GM19397 (cell line): ENCODE data around the gene DHX57.

Source experiments
- ATAC-seq: cut with Tn5 transposase; IDR thresholded peaks from one replicate; pipeline ENCODE4 v1.9.1; 2021; ENCODE audit warnings: mild to moderate bottlenecking, moderate library complexity; ENCODE audit not compliant: unreplicated experiment

Gene DHX57, protein sequence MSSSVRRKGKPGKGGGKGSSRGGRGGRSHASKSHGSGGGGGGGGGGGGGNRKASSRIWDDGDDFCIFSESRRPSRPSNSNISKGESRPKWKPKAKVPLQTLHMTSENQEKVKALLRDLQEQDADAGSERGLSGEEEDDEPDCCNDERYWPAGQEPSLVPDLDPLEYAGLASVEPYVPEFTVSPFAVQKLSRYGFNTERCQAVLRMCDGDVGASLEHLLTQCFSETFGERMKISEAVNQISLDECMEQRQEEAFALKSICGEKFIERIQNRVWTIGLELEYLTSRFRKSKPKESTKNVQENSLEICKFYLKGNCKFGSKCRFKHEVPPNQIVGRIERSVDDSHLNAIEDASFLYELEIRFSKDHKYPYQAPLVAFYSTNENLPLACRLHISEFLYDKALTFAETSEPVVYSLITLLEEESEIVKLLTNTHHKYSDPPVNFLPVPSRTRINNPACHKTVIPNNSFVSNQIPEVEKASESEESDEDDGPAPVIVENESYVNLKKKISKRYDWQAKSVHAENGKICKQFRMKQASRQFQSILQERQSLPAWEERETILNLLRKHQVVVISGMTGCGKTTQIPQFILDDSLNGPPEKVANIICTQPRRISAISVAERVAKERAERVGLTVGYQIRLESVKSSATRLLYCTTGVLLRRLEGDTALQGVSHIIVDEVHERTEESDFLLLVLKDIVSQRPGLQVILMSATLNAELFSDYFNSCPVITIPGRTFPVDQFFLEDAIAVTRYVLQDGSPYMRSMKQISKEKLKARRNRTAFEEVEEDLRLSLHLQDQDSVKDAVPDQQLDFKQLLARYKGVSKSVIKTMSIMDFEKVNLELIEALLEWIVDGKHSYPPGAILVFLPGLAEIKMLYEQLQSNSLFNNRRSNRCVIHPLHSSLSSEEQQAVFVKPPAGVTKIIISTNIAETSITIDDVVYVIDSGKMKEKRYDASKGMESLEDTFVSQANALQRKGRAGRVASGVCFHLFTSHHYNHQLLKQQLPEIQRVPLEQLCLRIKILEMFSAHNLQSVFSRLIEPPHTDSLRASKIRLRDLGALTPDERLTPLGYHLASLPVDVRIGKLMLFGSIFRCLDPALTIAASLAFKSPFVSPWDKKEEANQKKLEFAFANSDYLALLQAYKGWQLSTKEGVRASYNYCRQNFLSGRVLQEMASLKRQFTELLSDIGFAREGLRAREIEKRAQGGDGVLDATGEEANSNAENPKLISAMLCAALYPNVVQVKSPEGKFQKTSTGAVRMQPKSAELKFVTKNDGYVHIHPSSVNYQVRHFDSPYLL (N-terminal part only)

DNA sequence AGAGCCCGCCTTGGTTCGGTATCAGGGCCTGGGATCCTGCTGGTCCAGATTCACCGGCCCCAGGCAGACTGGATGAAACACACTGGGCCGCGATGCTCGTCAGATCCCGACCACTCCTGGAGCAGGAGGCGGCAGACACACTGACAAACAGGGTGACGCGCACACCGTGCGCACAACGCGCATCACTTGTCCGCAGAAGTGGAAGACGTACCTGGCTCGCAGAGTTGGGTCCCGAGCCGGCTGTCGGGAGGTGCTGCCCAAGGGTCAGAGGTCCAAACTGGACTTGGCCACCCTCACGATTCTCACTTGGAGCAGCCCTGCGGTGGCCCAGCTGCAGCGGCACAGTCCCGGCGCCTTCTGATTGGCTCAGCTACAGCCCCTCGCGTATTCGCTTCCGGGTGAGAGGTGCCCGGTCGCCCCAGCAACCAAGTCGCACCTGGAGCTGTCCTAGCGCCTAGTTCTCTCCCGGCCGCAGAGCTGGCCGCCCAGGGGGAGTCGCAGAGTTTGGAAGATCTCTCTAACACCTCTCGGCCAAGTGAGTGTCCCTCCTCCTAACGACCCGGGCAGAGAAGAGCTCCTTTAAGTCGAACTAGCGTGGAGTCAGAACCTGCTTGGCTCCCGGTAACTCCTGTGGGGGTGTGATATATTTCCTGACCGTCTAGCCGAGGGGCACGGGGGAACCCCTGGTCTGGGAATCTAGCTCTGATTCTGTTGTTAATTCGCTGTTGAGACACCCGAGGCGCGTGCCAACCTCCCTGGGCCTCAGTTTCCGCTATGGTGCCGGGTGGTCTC, at the start of gene DHX57, which contains the start of gene MORN2:
Gene DHX57, minus strand, starts transcription at position 359 of the 792 bp plus-strand sequence. CDS start 7,529 bp downstream, outside the sequence.
Gene MORN2, plus strand, starts transcription at position 401 of the 792 bp plus-strand sequence.
- ATAC-seq = peak; percentile 100

DNA sequence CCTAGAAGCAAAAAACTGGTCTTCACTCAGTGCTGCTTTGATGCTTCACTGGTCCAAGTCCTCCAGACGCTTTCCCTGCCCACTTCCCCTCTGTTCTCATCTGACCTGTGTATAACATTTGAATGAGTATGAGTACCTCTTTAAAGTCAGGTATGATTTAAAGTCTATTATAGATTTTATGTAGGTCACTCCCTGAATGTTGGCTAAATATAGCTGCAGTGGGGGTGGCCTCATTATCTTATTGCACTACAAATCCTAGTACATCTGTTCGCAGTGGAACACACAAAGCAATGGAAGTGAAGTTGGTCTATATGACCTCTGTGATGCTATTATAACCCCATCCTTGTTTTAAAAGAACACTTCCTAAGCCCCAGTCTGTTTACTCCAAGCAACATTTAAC, 47.2 kb upstream of the DHX57 start:
- no peak for ATAC-seq

DNA sequence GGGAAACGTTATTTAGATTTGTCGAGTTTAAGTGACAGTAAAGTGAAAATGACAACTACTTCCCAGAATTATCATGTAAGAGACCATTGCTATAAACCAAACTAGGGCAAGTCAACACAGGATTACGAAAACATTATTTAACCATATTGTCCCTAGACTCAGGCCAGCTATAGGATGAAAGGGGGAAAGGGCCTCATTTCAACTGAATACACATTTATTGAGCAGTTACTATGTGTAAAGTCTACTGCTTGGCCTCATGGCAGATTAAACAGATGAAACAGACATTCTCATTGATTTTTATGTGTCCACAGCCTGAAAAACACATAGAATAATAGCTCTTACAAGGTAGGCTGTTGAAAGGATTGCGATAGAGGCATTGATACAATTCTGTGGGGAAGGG, 46.7 kb upstream of the DHX57 start:
- no peak for ATAC-seq

DNA sequence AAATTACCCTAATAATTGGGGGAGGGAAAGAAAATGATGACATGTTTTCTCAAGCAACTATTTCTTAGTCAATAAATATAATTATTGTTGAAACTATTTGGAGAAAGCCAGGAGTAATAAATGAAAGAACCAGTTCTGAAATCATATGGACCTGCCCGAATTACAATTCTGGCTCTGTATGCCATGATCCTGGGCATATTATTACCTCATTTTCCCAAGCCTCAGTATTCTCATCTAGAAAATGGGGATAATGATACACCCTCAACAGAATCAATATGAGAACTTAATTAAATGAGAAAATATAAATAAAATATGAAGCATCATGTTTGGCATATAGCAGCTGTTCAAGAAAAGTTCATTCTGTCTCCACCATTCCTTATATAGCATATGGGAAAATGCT, 36.9 kb upstream of the DHX57 start:
- no peak for ATAC-seq

DNA sequence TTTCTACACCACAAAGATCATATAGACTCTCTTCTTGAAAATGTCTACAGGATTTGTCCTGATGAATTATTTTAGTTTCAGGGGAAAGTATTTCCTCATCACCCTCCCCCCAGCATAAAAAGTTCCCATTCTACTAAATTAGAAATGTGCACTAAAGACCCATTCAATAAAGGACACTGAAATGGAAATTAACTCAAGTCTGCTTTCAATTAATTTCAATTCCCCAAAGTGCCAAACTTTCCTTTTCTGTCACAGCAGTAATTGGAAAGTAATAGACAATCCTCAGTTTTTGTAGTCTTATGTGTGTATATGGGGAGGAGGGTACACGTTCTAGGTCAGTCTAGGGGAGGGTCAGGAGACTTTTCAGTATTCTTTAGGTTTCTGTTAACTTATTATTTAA, 35.5 kb upstream of the DHX57 start:
- no peak for ATAC-seq

DNA sequence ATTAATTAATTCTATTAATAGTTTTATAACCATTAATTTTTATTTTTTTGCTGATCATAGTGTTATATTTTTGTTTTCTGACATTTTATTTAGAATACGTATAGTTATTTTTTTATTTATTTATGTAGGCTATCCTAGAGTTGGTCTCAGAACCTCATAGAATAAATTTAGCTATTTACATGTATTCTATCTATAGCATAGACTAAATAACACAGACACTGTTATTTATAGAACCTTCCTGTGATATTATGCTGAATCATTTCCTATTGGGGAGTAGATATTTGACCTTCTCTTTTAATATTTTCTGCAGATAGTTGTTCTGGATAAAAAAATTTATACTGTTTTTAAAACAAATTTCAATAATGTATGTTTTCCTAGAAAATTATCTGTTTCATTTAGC, 34.1 kb upstream of the DHX57 start:
- no peak for ATAC-seq

DNA sequence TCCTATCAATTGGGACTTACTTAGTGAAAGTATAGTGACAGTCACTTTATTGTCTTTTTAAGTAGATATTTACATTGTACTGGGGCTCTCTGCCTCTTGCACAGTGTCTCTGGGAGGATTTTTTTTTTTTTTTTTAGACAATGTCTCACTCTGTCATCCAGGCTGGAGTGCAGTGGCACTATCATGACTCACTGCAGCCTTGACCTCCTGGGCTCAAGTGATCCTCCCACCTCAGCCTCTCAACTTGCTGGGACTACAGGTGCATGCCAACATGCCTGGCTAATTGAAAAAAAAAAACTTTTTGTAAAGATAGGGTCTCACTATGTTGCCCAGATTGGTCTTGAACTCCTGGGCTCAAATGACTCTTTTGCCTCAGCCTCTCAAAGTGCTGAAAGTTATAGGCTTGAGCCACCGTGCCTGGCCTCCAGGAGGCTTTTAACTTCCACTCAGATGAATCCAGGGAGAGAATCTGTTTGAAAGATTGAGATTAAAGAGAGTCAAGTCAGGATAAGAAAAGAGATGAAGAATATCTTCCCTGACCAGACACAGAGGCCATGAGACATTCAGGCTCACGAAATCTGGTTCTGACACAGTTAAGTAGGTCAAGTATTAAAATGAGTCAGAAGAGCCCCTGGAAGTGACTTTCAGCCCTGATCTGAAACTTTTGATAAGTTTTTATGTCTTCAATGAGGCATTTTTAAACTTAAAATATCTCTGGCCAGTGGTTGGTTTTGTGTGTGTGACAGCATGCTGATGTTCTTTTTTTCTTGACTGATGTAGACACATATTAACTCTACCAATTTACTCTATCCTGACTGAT, 32.2 kb upstream of the DHX57 start:
- peak; percentile 63 for ATAC-seq

DNA sequence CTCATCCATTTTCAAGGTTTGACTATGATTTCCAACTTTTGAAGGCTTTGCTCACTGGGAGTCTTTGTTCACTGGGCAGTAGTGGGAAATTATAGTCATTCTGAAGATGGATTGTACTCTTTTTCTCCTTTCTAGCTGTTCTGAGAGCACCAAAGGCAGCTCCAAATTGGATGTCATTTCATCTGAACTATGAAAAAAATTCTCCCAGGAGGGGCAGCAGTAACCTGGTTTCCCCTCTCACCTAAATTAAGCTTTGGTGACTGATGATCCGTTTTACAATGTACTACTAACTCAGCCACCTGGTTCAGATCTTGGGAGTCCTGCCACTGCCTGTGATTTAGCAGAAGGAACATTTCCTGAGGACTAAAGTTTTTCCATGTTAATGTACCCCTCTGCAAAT, 31.5 kb upstream of the DHX57 start:
- no peak for ATAC-seq

DNA sequence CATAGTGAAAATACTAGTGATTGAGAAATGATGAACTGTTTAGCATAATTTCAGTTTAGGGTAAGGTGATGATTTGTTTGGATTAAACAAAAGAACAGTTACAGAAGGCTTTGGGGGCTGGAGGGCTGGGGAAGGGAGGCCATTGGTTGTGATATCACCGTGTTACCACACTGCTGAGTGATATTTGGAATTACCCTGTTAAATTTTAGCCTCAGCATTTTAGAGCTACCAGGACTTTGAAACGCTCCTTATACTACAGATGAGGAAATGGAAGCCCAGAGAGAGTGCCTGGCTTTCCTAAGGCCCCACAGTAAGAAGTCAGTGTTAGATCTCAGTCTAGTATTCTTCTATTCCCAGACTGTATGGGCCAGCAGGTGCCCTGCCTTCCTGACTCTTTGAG, 29.5 kb upstream of the DHX57 start:
- no peak for ATAC-seq

DNA sequence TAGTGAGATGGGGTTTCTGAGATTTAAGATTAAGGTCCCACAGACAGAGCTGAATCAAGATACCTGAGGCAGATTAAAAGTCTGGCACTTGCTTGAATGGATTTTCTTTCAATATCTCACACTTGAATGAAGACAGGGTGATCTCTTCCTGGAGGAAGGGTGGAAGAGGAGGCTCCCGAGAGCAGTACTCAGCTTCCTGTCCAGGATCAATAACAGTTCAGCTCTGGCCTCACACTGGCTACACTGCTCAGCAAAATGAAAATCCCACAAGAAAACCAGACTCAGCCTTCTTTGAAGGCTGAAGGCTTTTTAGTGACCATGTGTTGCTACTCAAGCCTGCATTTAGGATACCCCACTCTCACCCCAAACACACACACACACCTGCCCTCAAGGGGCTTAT, 25.0 kb upstream of the DHX57 start:
- ATAC-seq = no peak

DNA sequence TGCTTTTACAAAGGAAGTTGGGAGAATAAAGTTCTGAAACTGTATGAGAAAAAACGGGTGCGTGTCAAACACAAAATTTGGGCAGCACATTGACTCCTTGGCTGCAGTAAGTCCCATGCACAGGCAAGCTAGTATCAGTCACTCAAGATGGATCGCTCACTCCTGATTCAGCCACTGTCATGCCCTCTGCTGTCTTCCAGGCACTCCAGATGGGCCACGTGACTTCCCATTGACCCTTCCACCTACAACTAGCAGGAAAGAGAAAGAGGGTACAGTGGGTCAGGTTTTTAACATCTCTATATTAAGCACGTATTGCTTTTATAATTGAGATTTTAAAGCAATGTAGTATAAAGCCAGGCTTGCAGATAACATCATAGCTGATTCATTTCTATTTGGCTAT, 22.5 kb upstream of the DHX57 start:
- no peak for ATAC-seq

DNA sequence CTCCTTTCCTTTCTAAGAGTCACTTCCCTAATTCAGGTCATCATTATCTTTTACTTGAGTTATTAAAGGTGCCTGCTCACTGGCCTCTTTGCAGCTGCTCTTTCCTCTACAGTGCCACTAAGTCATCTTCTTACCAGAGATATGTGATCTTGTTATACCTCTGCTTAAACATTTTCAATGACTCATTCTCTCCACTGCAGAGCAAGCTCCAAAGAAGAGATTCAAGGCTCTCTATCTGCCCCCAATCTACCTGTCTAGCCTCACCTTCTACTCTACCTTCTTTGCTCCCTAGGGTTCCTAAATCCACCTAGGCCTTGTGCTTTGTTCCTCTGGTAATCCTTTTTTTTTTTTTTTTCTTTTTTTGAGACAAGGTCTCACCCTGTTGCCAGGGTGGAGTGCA, 17.1 kb upstream of the DHX57 start:
- no peak for ATAC-seq

DNA sequence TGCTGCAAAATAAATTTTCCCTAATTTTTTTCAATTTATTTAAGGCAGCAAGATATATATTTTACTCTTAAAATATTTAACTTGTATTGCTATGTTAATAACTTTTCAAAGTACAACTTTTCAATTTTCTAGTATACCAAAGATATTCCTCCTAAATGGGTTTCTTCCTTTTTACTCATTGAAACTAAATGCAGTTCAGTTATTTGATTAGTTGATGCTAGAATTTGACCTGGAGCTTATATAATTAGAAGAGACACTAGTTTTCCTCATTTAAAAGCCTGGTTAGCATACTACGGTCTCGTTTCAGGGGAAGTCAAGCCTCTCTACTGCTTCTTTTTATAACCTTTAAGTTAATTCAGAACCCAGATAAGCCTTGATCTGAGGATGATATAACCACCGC, 13.8 kb upstream of the DHX57 start, which contains the start of gene ARHGEF33:
Gene ARHGEF33, plus strand, starts transcription at position 301 of the 400 bp plus-strand sequence. CDS start 29,573 bp downstream, outside the sequence.
- ATAC-seq = no peak

DNA sequence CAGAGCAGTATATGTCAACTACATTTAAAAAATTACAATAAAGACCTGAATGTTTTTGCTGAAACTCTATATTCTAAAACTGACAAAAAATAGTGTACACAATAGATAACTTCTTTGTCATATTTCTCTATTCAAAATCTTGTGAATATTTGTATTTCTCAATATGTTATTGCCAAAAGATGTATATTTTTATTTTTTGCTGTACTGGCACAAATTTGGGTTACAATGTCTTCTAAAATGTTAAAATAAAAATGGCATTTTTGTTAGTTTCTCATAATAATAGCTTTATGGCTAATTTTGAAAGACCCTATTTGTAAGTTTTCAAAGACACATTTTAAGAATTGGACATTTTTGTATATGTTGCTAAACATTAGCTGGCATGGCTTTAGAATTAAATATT, 13.3 kb upstream of the DHX57 start:
- ATAC-seq = no peak

DNA sequence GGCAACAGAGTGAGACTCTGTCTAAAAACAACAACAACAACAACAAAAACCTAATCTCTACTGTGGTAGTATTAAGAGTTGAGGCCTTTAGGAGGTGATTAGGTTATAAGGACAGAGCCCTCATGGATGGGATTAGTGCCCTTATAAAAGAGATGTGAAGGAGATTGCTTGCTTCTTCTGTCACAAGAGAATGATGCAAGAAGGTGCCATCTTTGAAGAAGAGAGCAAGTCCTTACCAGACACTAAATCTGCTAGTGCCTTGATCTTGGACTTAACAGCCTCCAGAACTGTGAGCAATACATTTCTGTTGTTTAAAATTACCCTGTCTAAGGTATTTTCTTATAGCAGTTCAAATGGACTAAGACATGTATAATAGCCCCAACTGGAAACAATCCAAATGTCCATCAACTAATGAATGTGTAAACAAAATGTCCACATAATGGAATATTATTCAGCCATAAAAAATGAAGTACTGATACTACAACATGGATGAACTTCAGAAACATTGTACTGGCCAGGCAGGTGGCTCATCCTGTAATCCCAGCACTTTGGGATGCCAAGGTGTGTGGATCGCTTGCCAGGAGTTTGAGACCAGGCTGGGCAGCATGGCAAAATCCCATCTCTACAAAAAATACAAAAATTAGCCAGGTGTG, 12.3 kb upstream of the DHX57 start:
- no peak for ATAC-seq

DNA sequence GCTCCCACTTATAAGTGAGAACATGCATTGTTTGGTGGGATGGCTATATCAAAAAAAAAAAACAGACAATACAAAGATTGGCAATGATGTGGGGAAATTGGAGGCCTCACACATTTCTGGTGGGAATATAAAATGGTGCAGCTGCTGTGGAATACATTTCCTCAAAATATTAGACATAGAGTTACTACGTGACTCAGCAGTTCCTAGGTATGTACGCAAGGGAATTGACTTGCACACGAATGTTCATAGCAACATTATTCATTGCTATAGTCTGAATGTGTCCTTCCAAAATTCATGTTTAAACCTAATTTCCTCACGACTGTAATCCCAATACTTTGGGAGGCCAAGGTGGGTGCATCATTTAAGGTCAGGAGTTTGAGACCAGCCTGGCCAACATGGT, 11.6 kb upstream of the DHX57 start:
- ATAC-seq = no peak

DNA sequence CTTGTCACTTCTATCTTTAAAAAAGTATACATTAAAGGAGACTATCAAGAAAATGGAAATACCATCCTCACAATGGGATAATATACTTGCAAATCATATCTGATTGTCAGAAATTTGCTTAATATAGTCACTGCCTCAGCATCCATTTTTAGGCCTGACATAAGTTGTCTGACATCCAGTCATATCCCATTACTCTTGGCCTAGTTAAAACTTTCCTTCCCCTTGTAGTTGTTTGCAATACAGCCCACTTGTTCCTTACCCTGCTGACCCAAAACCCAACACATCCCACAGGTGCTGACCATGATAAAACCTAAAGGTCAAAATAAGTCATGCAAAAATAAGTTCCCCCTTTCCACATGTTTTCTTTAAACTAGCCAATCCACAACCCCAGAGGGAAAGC, 10.3 kb upstream of the DHX57 start:
- no peak for ATAC-seq

DNA sequence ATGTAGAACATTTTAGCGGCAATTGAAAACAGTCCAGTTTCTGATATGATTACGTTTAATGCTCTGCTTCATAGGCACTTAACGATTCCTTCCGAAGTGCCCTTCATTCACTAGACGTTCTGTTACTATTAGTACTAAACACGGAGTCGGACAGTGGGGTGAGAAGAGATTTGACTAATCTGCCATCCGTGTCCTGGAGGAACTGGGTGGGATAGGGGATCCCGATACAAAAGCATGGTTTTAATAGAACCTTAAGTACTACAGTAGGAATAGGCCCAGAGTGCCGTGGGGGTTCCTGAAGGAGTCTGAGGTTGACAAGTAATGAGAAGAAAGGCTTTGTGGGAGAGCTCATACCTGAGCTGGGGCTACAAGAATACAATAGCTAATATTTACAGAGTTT, 673 bp upstream of the DHX57 start:
- no peak for ATAC-seq

DNA sequence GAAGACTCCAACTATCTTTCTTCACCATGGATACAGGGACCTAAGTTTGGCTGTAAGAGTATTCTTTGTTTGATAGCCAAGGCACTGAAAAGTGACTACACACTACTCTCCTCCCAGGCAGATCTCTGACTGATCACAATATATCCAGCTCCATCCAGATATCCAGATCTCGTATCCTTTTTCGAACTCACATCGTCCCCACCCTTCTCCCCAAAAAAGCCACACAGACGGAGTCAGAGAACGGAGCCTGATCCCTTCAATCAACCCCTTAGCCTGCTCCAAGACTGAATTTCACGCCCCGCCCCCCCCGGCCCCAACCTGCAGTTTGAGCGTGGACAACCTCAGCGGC, 533 bp downstream of the DHX57 start:
- ATAC-seq = no peak
